CD14-positive monocyte (primary cell): ENCODE results near the gene PRKCA. TPM values are rescaled to one million over a fixed set of nuclear protein-coding genes. Genes with fewer than 3 reads are reported as not detected.

ENCODE experiments used
- DNase-seq, 3 donors: peaks; one replicate each; pipeline ENCODE4 v3.0.0-alpha.2; 2011 to 2022
- H2AFZ ChIP-seq: 2 replicates; pipeline ENCODE4 v1.6.0; 2012; ENCODE audit warnings: mild to moderate bottlenecking, low read depth, low read length, inconsistent platforms; ENCODE audit not compliant: insufficient read depth, poor library complexity, severe bottlenecking
- H3K27ac ChIP-seq, 2 donors: 1 replicate in 1 of 2; 2 replicates in 1 of 2; pipeline ENCODE4 v1.5.1; 2012 to 2013; ENCODE audit warnings: low read length in 2 of 2, control low read depth in 1 of 2, inconsistent platforms in 1 of 2, low read depth in 1 of 2, mild to moderate bottlenecking in 1 of 2
- H3K27me3 ChIP-seq, 2 donors: one replicate each; pipeline versions ENCODE4 v1.6.0 to v1.6.1; 2011 to 2013; ENCODE audit warnings: low read length in 2 of 2; ENCODE audit not compliant: control insufficient read depth in 2 of 2, insufficient read depth in 2 of 2
- H3K36me3 ChIP-seq, 2 donors: replicated peaks in 1 of 2; 1 replicate in 1 of 2; 2 replicates in 1 of 2; pipeline versions ENCODE4 v1.5.1 to v1.6.1; 2012 to 2013; ENCODE audit warnings: low read length in 2 of 2, control low read depth in 1 of 2, inconsistent platforms in 1 of 2, mild to moderate bottlenecking in 1 of 2; ENCODE audit not compliant: insufficient read depth in 2 of 2, control insufficient read depth in 1 of 2
- H3K4me1 ChIP-seq, 2 donors: 1 replicate in 1 of 2; 2 replicates in 1 of 2; pipeline versions ENCODE4 v1.5.1 to v1.6.1; 2012 to 2013; ENCODE audit warnings: low read length in 2 of 2, control low read depth in 1 of 2, inconsistent platforms in 1 of 2, mild to moderate bottlenecking in 1 of 2, moderate library complexity in 1 of 2; ENCODE audit not compliant: insufficient read depth in 2 of 2, control insufficient read depth in 1 of 2
- H3K4me2 ChIP-seq: replicated peaks from 2 replicates; pipeline ENCODE3; 2012; ENCODE audit warnings: low read length, moderate library complexity, mild to moderate bottlenecking; ENCODE audit not compliant: poor library complexity, severe bottlenecking; ENCODE audit errors: extremely low read depth
- H3K4me3 ChIP-seq, 3 experiments: fragments of 200-600 bp in 1 of 3; sonication (generic) in 1 of 3; replicated peaks in 1 of 3; 1 replicate in 2 of 3; 2 replicates in 1 of 3; pipeline ENCODE4 v1.5.1; 2011 to 2013; ENCODE audit warnings: low read length in 3 of 3, mild to moderate bottlenecking in 3 of 3, control low read depth in 2 of 3, low read depth in 2 of 3, inconsistent platforms in 1 of 3, moderate library complexity in 1 of 3
- H3K79me2 ChIP-seq: 2 replicates; pipeline ENCODE4 v1.6.0; 2012; ENCODE audit warnings: mild to moderate bottlenecking, control low read depth, inconsistent platforms, low read length, moderate library complexity; ENCODE audit not compliant: insufficient read depth
- H3K9ac ChIP-seq: 2 replicates; pipeline ENCODE4 v1.6.0; 2017; ENCODE audit warnings: low read length, mild to moderate bottlenecking; ENCODE audit not compliant: insufficient read depth, poor library complexity, severe bottlenecking
- H3K9me3 ChIP-seq, 2 donors: replicated peaks in 1 of 2; 1 replicate in 1 of 2; 2 replicates in 1 of 2; pipeline versions ENCODE4 v1.5.1 to v1.6.1; 2012 to 2013; ENCODE audit warnings: low read length in 2 of 2, control low read depth in 1 of 2; ENCODE audit not compliant: control insufficient read depth in 1 of 2, insufficient read depth in 1 of 2
- H4K20me1 ChIP-seq: 2 replicates; pipeline ENCODE4 v1.6.0; 2012; ENCODE audit warnings: mild to moderate bottlenecking, low read length, control low read depth, moderate library complexity; ENCODE audit not compliant: insufficient read depth
- H3K27ac Mint-ChIP-seq, 7 donors: one replicate each; pipeline ENCODE4 v1.8.0; 2020; ENCODE audit warnings: mild to moderate bottlenecking in 7 of 7, mixed read lengths in 7 of 7, moderate library complexity in 6 of 7, inconsistent platforms in 2 of 7
- H3K27me3 Mint-ChIP-seq, 3 donors: one replicate each; pipeline ENCODE4 v1.8.0; 2021 to 2022; ENCODE audit warnings: low read depth in 3 of 3, mild to moderate bottlenecking in 3 of 3, mixed read lengths in 3 of 3, moderate library complexity in 3 of 3, inconsistent platforms in 1 of 3
- H3K36me3 Mint-ChIP-seq, 2 donors: one replicate each; pipeline ENCODE4 v1.8.0; 2020; ENCODE audit warnings: mixed read lengths in 2 of 2, inconsistent platforms in 1 of 2, mild to moderate bottlenecking in 1 of 2
- H3K4me1 Mint-ChIP-seq: one replicate; pipeline ENCODE4 v1.8.0; 2020; ENCODE audit warnings: mild to moderate bottlenecking, mixed read lengths
- H3K4me3 Mint-ChIP-seq, 2 donors: one replicate each; pipeline ENCODE4 v1.8.0; 2020; ENCODE audit warnings: mild to moderate bottlenecking in 2 of 2, mixed read lengths in 2 of 2, moderate library complexity in 1 of 2
- H3K9me3 Mint-ChIP-seq, 7 donors: one replicate each; pipeline ENCODE4 v1.8.0; 2020 to 2022; ENCODE audit warnings: mixed read lengths in 7 of 7, mild to moderate bottlenecking in 6 of 7, moderate library complexity in 6 of 7, inconsistent platforms in 2 of 7
- WGBS: methylation state at CpG from one replicate; pipeline ENCODE4 v1.1.5; 2013; ENCODE audit warnings: missing lambda C conversion rate; ENCODE audit not compliant: insufficient coverage; 5-methylcytosine and 5-hydroxymethylcytosine counted together
- intact Hi-C, 2 donors: fragments of 100-400 bp; cut with micrococcal nuclease; formaldehyde crosslinking; loops; one replicate each; pipeline versions ENCODE4 v1.15.0 to v1.15.1; 2023
- polyA plus RNA-seq, 3 donors: library from polyadenylated mRNA; depleted of rRNA in 1 of 3; unstranded in 2 of 3; stranded (reverse) in 1 of 3; fragments of 300-500 nt in 2 of 3; fragments of >200 nt in 1 of 3; fragmentation: Illumina TruSeq in 2 of 3; gene quantifications; 1 replicate in 2 of 3; 2 replicates in 1 of 3; pipeline ENCODE4 v1.2.3, GENCODE V29; 2012 to 2021
- TF ChIP-seq, protein P1 (sequence below): fragments of 200-600 bp; IDR thresholded peaks from one replicate; pipeline ENCODE4 v1.8.0; 2022; ENCODE audit warnings: antibody characterized with exemption, mild to moderate bottlenecking

Gene PRKCA
- polyA plus RNA-seq, 3 donors: 0.22 to 7.1 (median 0.30) TPM

DNA sequence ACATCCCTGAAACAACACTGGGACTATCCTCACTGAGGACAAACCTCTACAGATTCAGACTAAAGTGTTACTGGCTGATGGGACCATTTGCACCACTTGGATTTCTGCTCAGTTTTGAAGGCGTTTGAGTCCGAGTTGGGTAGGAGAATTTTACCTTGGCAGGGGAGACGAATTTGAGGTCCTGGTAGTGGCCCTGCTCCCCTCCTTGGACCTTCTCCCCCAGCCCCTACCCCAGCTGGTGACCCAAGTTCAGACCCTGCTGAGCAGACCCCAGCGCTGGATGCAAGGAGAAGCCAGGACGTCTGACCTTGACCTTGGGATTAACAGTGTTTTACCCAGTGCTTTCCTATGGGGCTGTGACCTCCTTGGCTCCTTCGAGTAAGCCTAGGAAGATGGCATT is 546.1 kb downstream of the PRKCA start:
- TF ChIP-seq, protein P1, sequence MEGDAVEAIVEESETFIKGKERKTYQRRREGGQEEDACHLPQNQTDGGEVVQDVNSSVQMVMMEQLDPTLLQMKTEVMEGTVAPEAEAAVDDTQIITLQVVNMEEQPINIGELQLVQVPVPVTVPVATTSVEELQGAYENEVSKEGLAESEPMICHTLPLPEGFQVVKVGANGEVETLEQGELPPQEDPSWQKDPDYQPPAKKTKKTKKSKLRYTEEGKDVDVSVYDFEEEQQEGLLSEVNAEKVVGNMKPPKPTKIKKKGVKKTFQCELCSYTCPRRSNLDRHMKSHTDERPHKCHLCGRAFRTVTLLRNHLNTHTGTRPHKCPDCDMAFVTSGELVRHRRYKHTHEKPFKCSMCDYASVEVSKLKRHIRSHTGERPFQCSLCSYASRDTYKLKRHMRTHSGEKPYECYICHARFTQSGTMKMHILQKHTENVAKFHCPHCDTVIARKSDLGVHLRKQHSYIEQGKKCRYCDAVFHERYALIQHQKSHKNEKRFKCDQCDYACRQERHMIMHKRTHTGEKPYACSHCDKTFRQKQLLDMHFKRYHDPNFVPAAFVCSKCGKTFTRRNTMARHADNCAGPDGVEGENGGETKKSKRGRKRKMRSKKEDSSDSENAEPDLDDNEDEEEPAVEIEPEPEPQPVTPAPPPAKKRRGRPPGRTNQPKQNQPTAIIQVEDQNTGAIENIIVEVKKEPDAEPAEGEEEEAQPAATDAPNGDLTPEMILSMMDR: no peak
- Histone ChIP-seq H3K9ac (no peak overlapping the region), H3K79me2 (no peaks in the 10 kb centered on the region), H3K4me3 (no peak overlapping the region), H3K36me3 (no peaks in the 10 kb centered on the region), H3K4me2 (no peak overlapping the region), H3K9me3 (peaks cover 0 to 7% of the 10 kb centered on the region in 2 donors), H4K20me1 (no peaks in the 10 kb centered on the region), H2AFZ (no peak overlapping the region), H3K4me1 (no peaks in the 10 kb centered on the region), H3K27ac (no peak overlapping the region), H3K27me3 (no peaks in the 10 kb centered on the region)
- DNase-seq: no peak
- Mint-ChIP-seq H3K4me3 (no peak overlapping the region), H3K27ac (no peak overlapping the region), H3K4me1 (no peaks in the 10 kb centered on the region), H3K36me3 (no peaks in the 10 kb centered on the region), H3K27me3 (peaks cover 4 to 18% (median 10%) of the 10 kb centered on the region in 3 donors), H3K9me3 (peaks cover 0 to 17% (median 8%) of the 10 kb centered on the region in 7 donors)
- intact Hi-C loops: no loop called here
- 100% methylated on average over 3 of the region's 6 CpGs for WGBS

DNA sequence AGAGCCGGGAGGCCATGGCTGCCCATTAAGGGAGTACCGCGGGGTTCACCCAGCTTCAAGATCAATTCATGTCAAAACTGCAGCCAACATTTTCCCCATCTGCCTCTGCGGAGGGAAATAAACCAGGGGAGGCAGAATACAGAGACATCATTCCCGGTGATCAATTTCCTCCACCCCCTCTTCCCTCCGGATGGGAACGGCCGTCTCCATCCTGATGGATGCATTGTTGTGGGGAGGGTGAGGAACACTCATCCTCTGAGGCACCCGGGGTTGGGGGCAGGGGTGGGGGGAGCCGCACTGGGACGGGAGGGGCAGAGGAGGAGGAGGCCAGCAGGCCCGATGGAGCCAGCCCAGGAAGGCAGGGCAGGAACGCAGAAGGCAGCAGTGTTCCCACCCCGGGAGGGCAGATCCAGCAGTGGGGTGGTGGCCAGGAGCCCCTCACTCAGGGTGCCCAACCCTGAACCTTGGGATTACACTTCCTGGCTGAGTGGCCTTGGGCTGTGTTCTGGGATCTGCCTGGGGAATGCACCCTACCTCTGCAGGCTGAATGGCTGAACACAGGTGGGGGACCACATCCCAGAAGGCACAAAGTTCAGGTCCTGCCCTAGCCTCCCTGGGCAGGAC is 546.7 kb downstream of the PRKCA start:
- Histone ChIP-seq H3K27me3 (no peaks in the 10 kb centered on the region), H3K9ac (no peak overlapping the region), H3K79me2 (no peaks in the 10 kb centered on the region), H3K4me2 (no peak overlapping the region), H3K4me1 (no peaks in the 10 kb centered on the region), H3K4me3 (no peak overlapping the region), H3K9me3 (peaks cover 0 to 7% of the 10 kb centered on the region in 2 donors), H4K20me1 (no peaks in the 10 kb centered on the region), H2AFZ (no peak overlapping the region), H3K36me3 (no peaks in the 10 kb centered on the region), H3K27ac (no peak overlapping the region)
- Mint-ChIP-seq H3K9me3 (peaks cover under 1 to 19% (median 12%) of the 10 kb centered on the region in 7 donors), H3K36me3 (no peaks in the 10 kb centered on the region), H3K4me3 (no peak overlapping the region), H3K27ac (no peak overlapping the region), H3K27me3 (peaks cover 6 to 18% (median 10%) of the 10 kb centered on the region in 3 donors), H3K4me1 (no peaks in the 10 kb centered on the region)
- DNase-seq: no peak
- WGBS: 97% methylated on average over 10 of the region's 14 CpGs
- TF ChIP-seq, protein P1: no peak
- intact Hi-C loops: no loop called here
